GM21576 (cell line): Measurements from ENCODE around the gene FRMD4B.

ENCODE experiments used
- ATAC-seq: cut with Tn5 transposase; IDR thresholded peaks from one replicate; pipeline ENCODE4 v1.9.1; 2021; ENCODE audit warnings: mild to moderate bottlenecking, moderate library complexity; ENCODE audit not compliant: unreplicated experiment

FRMD4B gene

DNA sequence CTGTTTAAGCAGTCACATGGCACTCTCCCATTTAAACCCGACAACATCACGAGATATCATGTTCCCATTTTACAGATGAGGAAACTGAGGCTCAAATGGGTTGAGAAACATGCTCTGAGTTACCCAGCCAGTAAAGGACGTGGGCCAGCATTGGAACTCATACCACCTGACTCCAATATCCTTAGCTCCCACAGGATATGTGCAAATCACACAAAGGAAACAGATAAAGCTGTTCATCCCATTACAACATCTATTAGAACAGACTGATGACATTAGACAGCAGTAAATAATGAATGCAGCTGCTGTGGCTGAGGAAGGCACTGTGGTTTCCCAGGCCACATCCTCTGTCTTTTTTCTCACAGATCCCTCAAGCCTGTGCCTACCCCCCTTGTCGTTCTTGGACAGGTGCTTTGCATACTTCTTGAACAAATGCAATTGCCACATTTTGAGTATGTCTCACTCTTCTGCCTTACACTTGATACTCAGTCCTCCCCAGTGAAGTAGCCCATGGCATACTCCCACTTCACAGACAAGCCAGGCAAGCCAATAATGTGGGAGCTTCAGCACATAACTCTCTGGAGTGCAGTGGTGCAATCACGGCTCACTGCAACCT, 17.7 kb downstream of the FRMD4B start:
- peak; percentile 100 for ATAC-seq

DNA sequence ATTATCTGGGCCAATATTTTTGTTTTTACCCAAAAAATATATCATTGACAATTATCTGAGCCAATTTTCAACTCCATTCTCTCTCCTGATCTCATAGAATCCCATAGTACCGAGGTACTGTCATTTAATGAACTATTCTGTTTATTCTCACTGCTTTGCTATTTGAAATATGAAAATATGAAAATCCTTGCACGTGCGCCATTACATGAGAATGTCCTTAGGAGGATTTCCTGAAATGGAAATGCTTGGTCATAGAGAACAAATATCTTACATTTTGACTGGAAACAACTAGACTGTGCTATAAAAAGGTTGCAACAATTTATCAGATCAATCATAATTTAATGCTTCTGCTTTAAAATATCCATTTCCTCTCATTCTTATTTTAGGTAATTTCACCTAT, 18.3 kb downstream of the FRMD4B start:
- ATAC-seq: no peak

DNA sequence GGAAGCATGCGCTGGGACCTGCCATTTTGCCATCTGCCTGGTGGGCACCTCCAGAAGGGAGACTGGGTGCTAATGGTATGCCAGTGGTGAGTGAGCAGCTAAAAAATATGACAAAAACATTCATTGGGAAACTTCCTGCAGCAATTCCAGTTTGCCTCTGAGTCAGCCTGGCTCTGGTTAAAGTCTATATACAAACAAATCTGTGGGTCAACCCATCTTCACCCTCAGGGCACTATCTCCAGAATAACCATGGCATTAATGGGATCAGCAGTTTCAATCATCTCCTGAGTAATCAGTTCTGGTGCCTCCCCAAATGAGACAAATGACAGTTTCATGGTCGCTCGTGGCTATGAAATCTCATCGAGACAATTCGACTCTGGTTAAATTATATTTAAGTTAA, 21.5 kb downstream of the FRMD4B start:
- no peak for ATAC-seq

DNA sequence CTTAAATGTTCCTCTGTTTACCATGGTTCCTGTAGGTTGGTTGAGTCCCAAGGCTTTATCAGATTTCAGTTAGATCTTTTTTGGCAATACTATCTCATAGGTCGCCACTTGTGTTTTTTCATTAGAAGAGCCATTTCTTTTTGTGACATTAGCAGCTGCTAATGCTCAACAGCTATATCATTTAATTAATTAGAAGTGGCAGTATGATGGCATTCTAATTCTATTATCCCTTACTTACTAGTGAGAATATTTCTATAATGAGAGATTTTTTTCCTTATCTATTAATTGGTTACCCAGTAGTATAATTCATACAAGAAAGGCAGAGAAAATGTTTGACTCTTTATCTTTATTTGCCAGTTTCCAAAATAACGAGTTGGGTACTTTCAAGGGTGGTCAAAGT, 25.2 kb downstream of the FRMD4B start:
- ATAC-seq: no peak

DNA sequence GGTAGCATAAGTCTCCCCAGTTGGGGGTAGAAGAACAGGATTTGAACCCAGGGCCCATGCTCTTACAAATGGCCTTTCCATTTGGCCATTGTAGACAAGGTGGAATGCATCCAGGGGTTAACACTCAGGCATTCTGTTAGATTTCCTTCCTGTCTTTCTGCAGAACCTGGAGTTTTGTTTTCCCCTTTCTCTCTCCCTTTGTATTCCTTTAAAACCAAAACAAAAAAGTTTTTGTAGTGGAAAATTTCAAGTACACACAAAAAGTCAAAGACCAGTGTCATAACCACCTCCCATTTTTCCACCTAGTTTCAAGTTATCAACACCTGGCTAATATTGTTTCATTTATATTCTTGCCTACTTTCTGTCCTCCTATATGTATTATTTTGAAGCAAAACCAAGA, 26.0 kb downstream of the FRMD4B start:
- no peak for ATAC-seq

DNA sequence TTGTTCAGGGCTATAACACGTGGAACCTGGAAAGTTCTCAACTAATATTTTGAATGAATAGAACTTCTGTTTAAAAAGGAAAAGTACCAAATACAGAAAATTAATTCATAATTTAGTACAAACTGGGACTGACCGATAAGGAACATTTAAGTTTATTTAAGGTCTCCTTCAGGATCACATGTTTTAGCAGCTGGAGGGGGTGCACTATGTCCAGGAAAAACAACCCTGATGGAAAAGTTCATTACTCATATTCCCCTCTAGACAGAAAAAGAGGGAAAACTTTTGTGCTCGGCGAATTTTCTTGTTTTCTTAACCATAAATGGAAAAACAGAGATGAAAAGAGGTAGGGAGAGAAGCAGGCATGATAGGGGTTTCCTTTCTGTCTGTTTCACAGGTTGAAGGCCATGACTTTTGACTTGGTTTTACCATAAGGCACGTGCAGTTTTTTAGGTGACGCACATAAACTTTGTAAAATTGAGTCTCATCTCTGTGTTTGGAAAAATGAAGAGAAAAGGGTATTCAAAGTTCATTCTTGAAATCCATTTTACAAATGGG, 26.5 kb downstream of the FRMD4B start:
- no peak for ATAC-seq

DNA sequence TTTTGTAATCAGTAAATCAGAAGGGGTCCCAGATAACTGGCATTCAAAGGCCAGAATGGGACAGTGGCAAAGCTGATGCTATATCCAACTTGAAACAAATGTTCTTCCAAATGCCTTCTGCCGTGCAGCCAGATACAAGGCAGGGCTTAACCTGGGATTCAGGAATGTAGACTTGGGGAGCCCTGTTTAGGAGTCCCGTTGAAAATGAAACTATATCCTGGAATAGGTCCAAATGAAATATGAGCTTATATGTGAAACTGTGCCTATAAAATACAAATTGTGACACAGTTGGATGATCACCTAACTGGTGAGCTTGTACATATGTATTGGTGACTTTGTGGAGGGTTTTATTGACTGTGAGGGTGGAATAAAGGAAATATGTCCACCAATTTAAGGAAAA, 28.7 kb downstream of the FRMD4B start:
- no peak for ATAC-seq

DNA sequence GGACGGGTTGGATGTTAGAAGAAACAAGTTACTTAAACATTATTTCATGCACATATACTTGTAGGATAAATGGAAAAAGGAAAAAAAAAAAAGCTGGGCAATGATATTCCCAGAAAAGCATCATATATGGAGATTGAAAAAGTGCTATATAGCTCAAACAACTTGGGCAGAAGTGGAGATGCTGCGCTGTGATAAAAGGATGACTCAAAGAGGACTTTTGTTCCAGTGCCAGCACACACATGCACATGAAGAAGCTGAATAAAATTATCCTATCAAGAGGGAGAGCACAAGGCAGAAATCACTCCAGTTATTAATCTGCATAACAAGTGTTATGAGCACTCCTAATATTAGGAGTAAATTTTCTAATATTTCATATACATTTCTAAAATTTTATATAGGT, 30.9 kb downstream of the FRMD4B start:
- no peak for ATAC-seq

DNA sequence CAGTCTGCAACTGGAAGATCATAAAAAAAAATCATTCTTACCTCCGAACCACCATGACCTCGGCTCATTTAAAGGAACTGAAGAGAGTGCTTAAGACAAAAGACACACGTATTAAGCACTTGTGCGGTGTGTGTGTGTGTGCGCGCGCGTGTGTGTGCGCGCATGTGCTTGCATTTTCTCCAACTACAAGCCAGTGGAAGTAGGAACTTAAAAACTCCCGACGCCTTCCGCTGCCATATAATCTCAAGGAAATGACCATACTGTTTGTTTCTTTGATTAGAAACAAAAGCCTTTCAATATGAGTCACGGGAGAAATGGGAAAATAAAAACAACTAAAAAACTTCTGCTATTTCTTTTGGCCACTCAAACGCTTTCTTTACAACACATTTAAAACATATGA, 32.4 kb downstream of the FRMD4B start:
- ATAC-seq: no peak

DNA sequence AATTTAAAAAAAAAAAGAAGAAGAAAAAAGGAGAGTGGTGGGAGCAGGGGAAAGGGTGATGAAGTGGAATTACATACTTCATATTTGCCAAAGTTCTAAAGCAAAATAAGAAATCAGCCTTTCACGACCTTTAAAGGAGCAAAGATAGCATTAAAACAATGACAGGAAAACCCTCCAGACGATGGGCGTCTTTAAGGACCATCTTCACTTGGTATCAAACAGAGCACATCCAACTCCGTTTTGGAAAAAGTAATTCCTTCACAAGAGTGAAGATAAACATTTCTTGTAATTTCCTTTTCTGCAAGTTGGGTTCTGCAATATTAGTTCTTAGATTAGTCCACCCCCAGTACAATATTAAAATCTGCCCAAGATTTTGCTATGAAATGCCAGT, 32.8 kb downstream of the FRMD4B start:
- no peak for ATAC-seq

DNA sequence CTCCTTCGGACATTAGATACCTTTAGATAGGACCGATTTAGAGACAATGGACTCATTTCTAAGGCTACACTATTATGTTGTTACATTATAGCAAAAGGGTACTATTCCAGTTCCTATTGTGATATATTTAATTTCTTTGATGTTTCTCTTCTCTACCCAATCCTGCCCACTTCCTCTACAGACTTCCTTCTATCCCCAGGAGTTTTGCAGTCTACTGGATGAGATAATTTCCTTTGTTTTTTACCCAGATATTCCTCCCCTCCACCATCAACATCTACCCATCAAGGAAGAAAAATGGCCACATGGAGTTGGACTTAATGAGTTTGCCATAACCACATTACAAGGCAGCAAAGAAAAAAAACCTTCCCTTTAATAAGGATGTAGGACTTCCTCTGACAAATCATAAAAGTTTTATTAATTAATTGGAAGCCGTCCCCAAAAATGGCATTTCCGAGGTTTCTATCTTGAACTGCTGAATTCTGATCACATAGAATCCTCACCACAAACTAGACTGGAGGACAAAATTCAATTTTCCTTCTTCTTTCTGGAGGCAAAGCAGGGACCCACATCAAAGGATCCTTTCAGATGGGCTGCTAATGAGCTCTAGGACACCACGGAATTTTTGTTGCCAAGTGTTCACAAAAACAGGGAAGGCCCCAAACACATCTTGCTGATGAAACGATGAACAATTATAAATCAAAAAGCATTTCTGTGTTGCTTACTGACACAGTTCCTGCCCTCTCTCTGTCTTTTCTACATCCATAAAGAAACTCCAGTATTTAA, 33.4 kb downstream of the FRMD4B start:
- ATAC-seq: no peak

DNA sequence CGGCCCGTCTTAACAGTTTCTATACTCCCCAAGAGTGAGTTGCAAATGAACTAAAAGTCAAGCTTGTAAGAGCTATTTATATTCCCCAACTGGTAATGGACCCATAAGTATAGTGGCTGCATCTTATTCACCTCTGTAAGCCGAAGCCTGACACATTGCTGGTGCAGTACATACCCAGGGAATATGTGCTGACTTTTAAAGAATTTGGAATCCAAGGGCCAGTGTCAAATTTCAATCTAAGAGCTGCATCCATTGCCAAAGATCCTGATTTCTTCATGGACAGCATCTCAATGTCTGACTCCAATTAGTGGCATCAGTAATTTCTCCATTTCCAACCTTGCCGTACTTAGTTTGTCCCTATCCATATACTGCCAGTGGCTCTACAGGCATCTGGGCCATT, 42.0 kb downstream of the FRMD4B start:
- no peak for ATAC-seq

DNA sequence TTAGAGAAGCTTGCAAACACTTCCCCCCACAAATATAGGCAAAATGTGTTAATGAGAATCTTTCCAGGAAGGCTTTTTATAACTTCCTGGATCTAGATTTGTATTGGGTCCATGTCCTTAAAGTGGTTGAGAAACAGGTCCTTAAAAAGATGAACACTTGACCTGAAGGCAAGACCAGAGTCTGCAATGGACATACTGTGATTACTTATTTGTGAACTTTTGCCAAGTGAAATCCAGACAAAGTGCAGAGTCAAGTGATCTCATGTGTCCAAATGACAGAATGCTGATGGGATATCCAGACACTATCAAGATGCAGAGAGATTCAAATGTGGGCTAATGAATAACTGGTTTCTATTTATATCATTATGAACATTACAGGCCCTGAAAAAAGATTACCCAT, 43.8 kb downstream of the FRMD4B start:
- no peak for ATAC-seq

DNA sequence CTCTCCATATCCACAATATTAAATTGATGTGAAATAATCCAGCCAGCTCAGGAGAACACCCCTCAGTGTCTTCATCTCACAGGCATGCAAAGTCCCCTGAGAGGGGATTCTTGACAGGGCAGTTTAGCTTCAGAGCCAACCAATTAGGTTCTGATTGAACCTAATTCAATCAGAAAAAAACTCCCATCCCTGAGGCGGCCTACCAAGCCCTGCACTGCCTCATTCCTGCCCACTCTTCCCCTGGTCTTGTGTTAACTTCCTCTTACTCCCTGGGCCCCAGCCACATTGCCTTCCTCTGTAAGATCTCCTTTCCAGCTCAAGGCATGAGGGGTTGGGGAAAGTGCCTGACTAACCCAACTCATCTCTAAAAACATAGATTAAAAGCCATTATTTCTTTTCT, 46.1 kb downstream of the FRMD4B start:
- no peak for ATAC-seq

DNA sequence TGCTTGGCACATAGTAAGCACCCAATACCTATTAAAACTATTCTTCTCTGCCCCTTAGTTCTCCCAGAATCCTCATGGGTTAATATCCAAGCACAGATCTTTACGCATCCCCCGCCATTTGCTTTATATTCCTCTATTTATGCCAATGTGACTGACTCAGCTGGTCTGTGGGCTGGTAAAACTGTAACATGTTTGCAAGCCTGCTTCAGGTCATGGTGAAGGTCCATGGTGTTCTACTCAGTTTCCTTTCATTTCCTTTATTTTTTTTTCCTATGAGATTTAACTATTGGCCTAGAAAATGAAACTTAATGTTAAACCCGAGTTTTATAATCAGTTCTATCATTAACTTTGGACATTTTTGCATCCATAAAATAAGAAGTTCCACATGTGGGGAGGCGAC, 47.0 kb downstream of the FRMD4B start:
- no peak for ATAC-seq

DNA sequence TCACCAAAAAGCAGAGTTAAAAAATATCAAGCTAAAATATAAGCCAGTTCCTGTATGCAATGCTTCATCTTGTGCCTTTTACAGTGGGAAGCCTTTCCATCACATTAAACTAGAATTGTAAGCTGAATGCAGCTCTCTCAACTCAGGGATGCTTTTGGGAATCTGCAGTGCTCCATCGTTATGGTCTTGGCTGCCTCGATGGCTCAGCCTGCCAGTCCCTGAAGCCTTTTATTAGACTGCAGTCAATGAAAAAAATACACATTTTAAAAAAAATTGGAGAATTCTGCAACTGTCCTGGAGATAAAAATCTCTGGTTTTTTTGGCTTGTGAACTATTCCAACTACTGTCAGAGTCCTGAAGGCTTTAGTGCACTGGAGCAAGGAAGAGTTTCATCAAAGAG, 53.0 kb downstream of the FRMD4B start:
- ATAC-seq: no peak

DNA sequence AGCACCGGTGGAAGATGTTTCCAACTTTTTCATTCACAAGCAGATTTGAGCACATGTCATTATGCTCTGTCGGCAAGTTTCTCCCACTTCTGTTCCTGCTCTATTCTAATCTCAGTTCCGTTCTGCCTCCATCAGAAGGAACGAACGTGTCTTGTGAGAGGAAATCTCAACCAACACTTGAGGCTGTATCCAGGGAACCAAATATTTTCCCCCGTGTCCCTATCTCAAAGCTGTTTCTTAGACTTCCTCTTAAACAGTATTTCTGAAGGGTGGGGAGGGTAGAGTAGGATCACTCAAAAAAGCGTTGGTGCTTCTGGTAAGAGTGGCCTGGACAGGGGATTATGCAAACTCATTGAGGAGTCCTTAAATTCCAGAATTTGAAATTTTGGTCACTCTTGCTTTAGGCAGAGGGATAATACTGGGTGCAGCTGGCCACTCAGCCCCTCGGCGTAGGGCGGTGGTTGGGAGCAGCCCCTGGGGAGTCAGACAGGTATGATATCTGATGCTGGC, 54.9 kb downstream of the FRMD4B start:
- ATAC-seq: no peak

DNA sequence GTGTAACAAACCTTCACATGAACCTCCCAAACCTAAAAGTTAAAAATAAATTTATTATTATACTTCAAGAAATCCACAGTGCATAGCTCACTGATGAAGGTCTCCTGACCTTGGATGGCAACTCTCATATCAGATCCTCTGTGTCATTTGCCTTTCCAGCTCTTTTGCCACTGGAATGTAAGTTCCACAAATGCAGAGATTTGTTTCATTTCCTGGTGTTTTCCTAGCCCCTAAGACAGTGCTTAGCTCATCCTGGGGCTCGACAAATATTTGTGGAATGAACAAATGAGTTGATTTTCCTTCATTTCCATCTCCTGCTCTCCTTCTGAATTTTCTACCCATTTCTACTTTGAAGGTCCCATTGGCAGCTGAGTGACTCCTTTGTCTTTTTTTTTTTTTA, 56.0 kb downstream of the FRMD4B start:
- ATAC-seq: no peak

DNA sequence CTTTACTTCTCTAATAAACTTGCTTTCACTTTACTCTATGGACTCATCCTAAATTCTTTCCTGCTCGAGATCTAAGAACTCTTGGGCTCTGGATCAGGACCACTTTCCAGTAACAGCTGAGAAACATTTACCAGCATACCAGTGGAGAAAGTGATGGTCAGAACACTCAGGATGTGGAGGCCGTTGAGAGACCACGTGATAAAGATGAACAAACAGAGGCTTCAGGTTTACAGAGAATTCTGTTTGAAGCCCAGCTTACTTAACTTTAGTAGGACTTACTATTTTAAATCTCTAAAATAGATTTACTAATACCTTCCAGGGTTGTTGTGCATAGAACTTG, 57.0 kb downstream of the FRMD4B start:
- ATAC-seq: no peak

DNA sequence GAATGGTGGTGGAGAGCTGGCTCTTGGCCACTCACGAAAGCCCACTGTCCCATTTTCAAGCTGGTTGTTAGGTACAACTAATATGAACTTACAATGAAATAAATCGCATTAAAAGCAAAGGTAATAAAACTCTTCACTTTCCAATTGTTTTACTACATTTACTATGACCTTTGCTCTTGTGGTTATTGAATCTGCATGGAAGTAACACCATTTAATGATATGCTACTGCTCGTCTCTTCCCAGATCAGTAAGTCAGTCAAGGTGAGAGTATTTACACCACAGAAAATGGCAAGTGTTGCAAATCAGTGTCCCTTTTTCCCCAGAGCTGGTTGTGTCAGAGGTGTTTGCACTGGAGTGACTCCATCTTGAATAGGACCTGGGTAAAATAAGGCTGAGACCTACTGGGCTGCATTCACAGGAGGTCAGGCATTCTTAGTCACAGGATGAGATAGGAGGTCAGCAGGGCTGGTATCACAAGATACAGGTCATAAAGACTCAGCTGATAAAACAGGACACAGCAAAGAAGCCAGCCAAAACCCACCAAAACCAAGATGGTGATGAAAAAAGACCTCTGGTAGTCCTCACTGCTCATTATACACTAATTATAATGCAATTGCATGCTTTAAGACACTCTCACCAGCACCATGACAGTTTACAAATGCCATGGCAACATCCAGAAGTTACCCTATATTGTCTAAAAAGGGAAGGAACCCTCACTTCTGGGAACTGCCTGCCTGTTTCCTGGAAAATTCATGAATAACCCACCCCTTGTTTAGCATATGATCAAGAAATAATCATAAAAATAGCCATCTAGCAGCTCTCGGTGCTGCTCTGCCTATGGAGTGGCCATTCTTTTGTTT, 57.6 kb downstream of the FRMD4B start:
- ATAC-seq: no peak

DNA sequence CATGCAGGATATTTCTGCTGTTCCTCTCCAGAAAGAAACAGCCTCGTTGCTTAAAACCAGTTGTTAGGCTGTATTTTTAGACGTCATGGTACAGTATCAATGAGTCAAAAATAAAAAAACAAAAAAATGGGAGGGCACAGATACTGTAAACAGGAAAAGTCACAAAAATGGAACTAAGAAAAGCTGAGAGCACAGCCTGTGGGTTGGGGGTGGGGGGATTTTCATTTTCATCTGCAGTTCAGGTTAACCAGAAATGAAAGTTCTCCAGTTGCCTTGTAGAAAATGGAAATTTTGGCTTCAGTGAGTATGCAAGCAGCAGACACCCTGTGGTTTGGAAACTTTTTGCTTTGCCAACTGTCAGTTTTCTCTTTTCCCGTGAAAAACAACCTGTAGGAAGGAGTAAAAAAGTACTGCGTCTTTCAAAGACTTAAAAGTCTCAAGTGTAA, 59.0 kb downstream of the FRMD4B start:
- peak; percentile 90 for ATAC-seq
